Vein endothelial cell (primary cell): ENCODE data around the gene PDGFD. TPM values are rescaled to one million over a fixed set of nuclear protein-coding genes. Genes with fewer than 3 reads are reported as not detected.

Source experiments
- total RNA-seq: library from RNA; depleted of rRNA; stranded (reverse); fragments of >200 nt; gene quantifications from 2 replicates; pipeline ENCODE4 v1.2.3, GENCODE V29; 2012

Gene PDGFD
- 9.5 and 21.9 TPM in 2 replicates for total RNA-seq

GRCh38 chr11:104164028-104164520, at the start of gene PDGFD:
Gene PDGFD (minus strand): TSS chr11:104164147.

GRCh38 chr11:104036588-104036987, 127.4 kb downstream of the PDGFD start, which contains the start of gene DDI1:
Gene DDI1 (plus strand): TSS chr11:104036640. CDS start chr11:104036823, 183 bp downstream.

Other genes starting within 250 kb of the PDGFD start
- not detected in 2 replicates for gene DDI1, start 127.5 kb downstream of the PDGFD start, total RNA-seq